HepG2 (cell line): Measurements from ENCODE around the gene ANKRD42. TPM values are rescaled to one million over a fixed set of nuclear protein-coding genes. Genes with fewer than 3 reads are reported as not detected.

ENCODE experiments used
- ATAC-seq: fragments of 200-7000 bp; cut with Tn5 transposase; 3 replicates; pipeline ENCODE4 v1.9.1; 2020; ENCODE audit warnings: mild to moderate bottlenecking, moderate library complexity
- BruUV-seq: library from RNA; stranded (reverse); fragments of 400-500 nt; replicated peaks from 2 replicates; lab custom pipeline; 2021; lab: Mats Ljungman, UMichigan
- CTCF ChIA-PET: fragments of 300-600 bp; formaldehyde crosslinking; extraction: SDS; loops from one replicate; lab custom pipeline; 2021; ENCODE audit warnings: low total read pairs, inconsistent platforms, low intra/inter-chr PET ratio; lab: Yijun Ruan, JAX
- POLR2A ChIA-PET: fragments of 350-600 bp; sonication (Branson Sonifier 250); formaldehyde crosslinking; loops from one replicate; lab custom pipeline; 2020; ENCODE audit warnings: antibody characterized with exemption, inconsistent platforms; lab: Yijun Ruan, JAX
- DNase-seq: peaks from one replicate; pipeline ENCODE4 v3.0.0-alpha.2; 2015; ENCODE audit warnings: low spot score
- FAIRE-seq: peaks from 3 replicates; lab custom pipeline; 2011; peaks lifted over from hg19 to GRCh38; lab: Jason Lieb, UNC
- H2AFZ ChIP-seq: one replicate; pipeline ENCODE4 v1.6.1; 2011; ENCODE audit warnings: low read length, inconsistent platforms
- H3K27ac ChIP-seq: fragments of 300-600 bp; 3 replicates; pipeline ENCODE4 v1.8.0; 2011; ENCODE audit warnings: mixed run types, mild to moderate bottlenecking, mixed read lengths, low read length, inconsistent platforms; ENCODE audit not compliant: insufficient read depth; ENCODE audit errors: extremely low read length
- H3K27me3 ChIP-seq, 2 experiments: fragments of 200-600 bp in 1 of 2; 2 replicates in 1 of 2; 3 replicates in 1 of 2; pipeline versions ENCODE4 v1.6.0 to v1.8.0; 2011; ENCODE audit warnings: low read length in 2 of 2, mild to moderate bottlenecking in 2 of 2, moderate library complexity in 2 of 2, inconsistent platforms in 1 of 2; ENCODE audit not compliant: insufficient read depth in 2 of 2, control insufficient read depth in 1 of 2
- H3K36me3 ChIP-seq, 2 experiments: fragments of 200-600 bp in 1 of 2; replicated peaks in 1 of 2; 2 replicates in 1 of 2; 3 replicates in 1 of 2; pipeline versions ENCODE4 v1.5.1 to v1.8.0; 2011; ENCODE audit warnings: low read length in 2 of 2, inconsistent platforms in 1 of 2; ENCODE audit not compliant: insufficient read depth in 2 of 2, control insufficient read depth in 1 of 2
- H3K4me1 ChIP-seq: 2 replicates; pipeline ENCODE4 v1.5.1; 2012; ENCODE audit warnings: low read length, inconsistent platforms; ENCODE audit not compliant: insufficient read depth
- H3K4me2 ChIP-seq: 2 replicates; pipeline ENCODE4 v1.6.0; 2011; ENCODE audit warnings: low read depth, low read length, inconsistent platforms
- H3K4me3 ChIP-seq, 3 experiments: fragments of 200-600 bp in 1 of 3; sonication (generic), shearing (Covaris generic) in 1 of 3; replicated peaks in 1 of 3; 2 replicates each; pipeline ENCODE4 v1.5.1; 2011 to 2016; ENCODE audit warnings: low read length in 3 of 3, inconsistent platforms in 2 of 3, low read depth in 2 of 3, mild to moderate bottlenecking in 2 of 3, control low read depth in 1 of 3, mixed read lengths in 1 of 3; ENCODE audit not compliant: insufficient read depth in 1 of 3
- H3K79me2 ChIP-seq: one replicate; pipeline ENCODE4 v1.6.1; 2011; ENCODE audit warnings: low read length, inconsistent platforms; ENCODE audit not compliant: insufficient read depth
- H3K9ac ChIP-seq: 2 replicates; pipeline ENCODE4 v1.6.0; 2011; ENCODE audit warnings: mild to moderate bottlenecking, low read depth, low read length, inconsistent platforms; ENCODE audit not compliant: insufficient read depth
- H3K9me3 ChIP-seq: 2 replicates; pipeline ENCODE4 v1.5.1; 2012; ENCODE audit warnings: mild to moderate bottlenecking, low read length
- H4K20me1 ChIP-seq: 2 replicates; pipeline ENCODE4 v1.6.0; 2011; ENCODE audit warnings: inconsistent platforms, mild to moderate bottlenecking, low read length, moderate library complexity; ENCODE audit not compliant: insufficient read depth
- CREB1 ChIP-seq, 2 experiments: fragments of 450-650 bp in 1 of 2; IDR thresholded peaks; 2 replicates each; pipeline ENCODE4 v1.6.1; 2016 to 2017; ENCODE audit warnings: control low read depth in 1 of 2, mild to moderate bottlenecking in 1 of 2, missing compliant biosample characterization in 1 of 2, missing genetic modification characterization in 1 of 2
- FLYWCH1 ChIP-seq: sonication (generic); formaldehyde crosslinking; IDR thresholded peaks from 2 replicates; pipeline ENCODE4 v1.8.1; 2023; ENCODE audit warnings: mild to moderate bottlenecking, missing genetic modification reagents
- GABPB1 ChIP-seq: IDR thresholded peaks from 2 replicates; pipeline ENCODE4 v1.6.1; 2016; ENCODE audit warnings: mild to moderate bottlenecking, missing genetic modification reagents, moderate library complexity, missing compliant biosample characterization
- HES4 ChIP-seq: sonication (generic); formaldehyde crosslinking; IDR thresholded peaks from 2 replicates; pipeline ENCODE4 v1.9.0; 2021; ENCODE audit warnings: mild to moderate bottlenecking, missing genetic modification reagents, borderline replicate concordance
- HIVEP1 ChIP-seq: sonication (generic); formaldehyde crosslinking; IDR thresholded peaks from 2 replicates; pipeline ENCODE4 v1.4.0; 2020; ENCODE audit warnings: mild to moderate bottlenecking, missing genetic modification reagents
- POLR2AphosphoS5 ChIP-seq: IDR thresholded peaks from 2 replicates; pipeline ENCODE4 v1.6.1; 2012; ENCODE audit warnings: low read depth, low read length
- RBFOX2 ChIP-seq: fragments of 200-400 bp; formaldehyde crosslinking; IDR thresholded peaks from 2 replicates; pipeline ENCODE4 v1.6.1; 2017; ENCODE audit warnings: low read depth, mild to moderate bottlenecking, low read length
- RBM22 ChIP-seq: fragments of 200-400 bp; formaldehyde crosslinking; optimal IDR thresholded peaks from 2 replicates; pipeline ENCODE3; 2017; ENCODE audit warnings: mild to moderate bottlenecking, low read length, moderate library complexity
- ZNF567 ChIP-seq: sonication (generic); formaldehyde crosslinking; IDR thresholded peaks from 2 replicates; pipeline ENCODE4 v1.8.1; 2023; ENCODE audit warnings: mild to moderate bottlenecking, missing genetic modification reagents, borderline replicate concordance
- ZNF792 ChIP-seq: IDR thresholded peaks from 2 replicates; pipeline ENCODE4 v1.6.1; 2016
- ZSCAN12 ChIP-seq: sonication (generic); formaldehyde crosslinking; IDR thresholded peaks from 2 replicates; pipeline ENCODE4 v1.9.0; 2021; ENCODE audit warnings: mild to moderate bottlenecking, missing genetic modification reagents
- WGBS: methylation state at CpG from one replicate; pipeline ENCODE4 v1.1.6; 2017; ENCODE audit warnings: low lambda C conversion rate; 5-methylcytosine and 5-hydroxymethylcytosine counted together
- in situ Hi-C: cut with HindIII; loops from 2 replicates; pipeline ENCODE4 v1.10.0; 2017; ENCODE audit warnings: low pct_unique_long_range_greater_than_20kb; ENCODE audit not compliant: extremely low pct_ligation_motif_present
- intact Hi-C: fragments of 100-400 bp; cut with micrococcal nuclease; formaldehyde crosslinking; loops from one replicate; pipeline ENCODE4 v1.10.0; 2022; ENCODE audit not compliant: unreplicated experiment
- polyA plus RNA-seq, 8 experiments: library from polyadenylated mRNA; depleted of rRNA in 3 of 8; stranded (reverse) in 7 of 8; unstranded in 1 of 8; fragments of >200 nt; fragmentation: Illumina TruSeq in 4 of 8; extraction: Trizol in 4 of 8; gene quantifications; 2 replicates each; pipeline versions ENCODE4 v1.2.1 to v1.2.3, GENCODE V29; 2011 to 2016; ENCODE audit warnings: low read depth in 4 of 8, missing spikeins in 1 of 8, mixed read lengths in 1 of 8; ENCODE audit not compliant: insufficient read depth in 1 of 8
- total RNA-seq, 5 experiments: library from RNA; depleted of rRNA; stranded (reverse); fragments of >200 nt; fragmentation: Illumina TruSeq; extraction: Trizol; gene quantifications; 2 replicates each; pipeline ENCODE4 v1.2.3, GENCODE V29; 2016; ENCODE audit warnings: low read depth in 1 of 5
- TF ChIP-seq, protein P1 (sequence below): fragments of 450-650 bp; IDR thresholded peaks from 2 replicates; pipeline ENCODE4 v1.6.1; 2017; ENCODE audit warnings: mild to moderate bottlenecking
- TF ChIP-seq, protein P2 (sequence below): sonication (generic); formaldehyde crosslinking; conservative IDR thresholded peaks from 2 replicates; pipeline ENCODE4 v1.8.0; 2022; ENCODE audit warnings: mild to moderate bottlenecking, moderate library complexity, missing genetic modification reagents

The ANKRD42 gene
- total and polyA plus RNA-seq, 2 of the 13 experiments (the other 11 are each of a cell fraction or from before 2014, with no cell fraction given), result 2.2 to 3.7 TPM

DNA sequence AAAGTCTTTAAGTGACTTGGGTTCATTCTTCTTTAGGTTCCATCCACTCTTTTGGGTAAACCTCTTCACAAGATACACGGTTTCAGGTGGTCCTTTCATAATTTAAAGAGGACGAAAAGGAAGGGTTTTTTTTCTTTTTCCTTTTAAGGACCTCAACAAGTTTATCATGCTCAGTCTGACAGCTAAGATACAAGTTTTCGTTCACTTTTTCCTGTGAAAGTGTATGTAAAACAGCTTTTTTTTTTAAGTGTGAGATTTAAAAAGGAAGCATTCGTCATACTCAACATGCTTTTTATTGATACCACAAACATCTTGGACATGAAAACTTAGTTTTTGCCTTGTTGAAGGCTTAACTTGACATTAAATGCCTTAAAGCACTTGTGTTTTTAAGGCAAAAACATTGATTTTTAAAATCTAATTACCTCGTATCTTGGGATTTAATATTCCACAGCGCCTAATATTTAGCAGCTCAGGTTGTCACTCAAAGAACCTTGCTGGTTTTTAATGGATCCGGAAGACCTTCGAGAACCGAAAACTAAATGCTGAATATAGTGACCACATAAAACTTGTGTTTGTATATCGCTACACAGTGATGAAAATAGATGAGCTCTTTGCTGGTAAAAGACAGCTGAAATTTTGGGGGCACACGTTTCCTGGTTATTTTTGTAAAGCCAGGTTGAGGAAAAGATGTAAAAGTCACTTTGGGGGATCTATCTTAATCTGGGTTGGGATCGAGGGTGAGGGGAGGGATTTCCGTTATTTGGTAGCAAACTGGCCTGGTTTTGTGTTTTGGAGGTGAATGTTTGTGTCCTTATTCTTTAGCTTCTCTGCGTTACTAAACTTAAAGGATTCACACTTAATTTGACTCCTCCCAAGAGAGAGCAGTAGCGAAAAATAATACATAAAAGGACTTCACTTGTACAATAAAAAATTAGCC, 34.3 kb upstream of the ANKRD42 start:
- in situ Hi-C loops, result loop anchor here (5.0 kb wide), 1 partner anchor 72 kb away; no protein-coding TSS in a partner anchor
- ATAC-seq, result no peak
- peak overlapping the region; percentile 79 to 100 (median 93) for H3K4me3 ChIP-seq
- peak overlapping the region; percentile 7 for H3K27ac ChIP-seq
- no peak overlapping the region for H2AFZ ChIP-seq
- no peak for TF ChIP-seq GABPB1 (CRISPR knock-in tag)
- TF ChIP-seq HIVEP1 (CRISPR knock-in tag), result no peak
- TF ChIP-seq ZNF567 (CRISPR knock-in tag), result no peak
- TF ChIP-seq RBM22, result peak; percentile 49
- TF ChIP-seq ZNF792 (CRISPR knock-in tag), result 0 out of 2 replicates have a peak, but pooled peaks have one; percentile 26
- TF ChIP-seq HES4 (CRISPR knock-in tag), result no peak
- no peak for TF ChIP-seq FLYWCH1 (CRISPR knock-in tag)
- peak; percentile 44; the same call in 1 of the 2 replicates for TF ChIP-seq RBFOX2
- TF ChIP-seq CREB1 (IDR thresholded peaks at IDR 0.05), result no peak
- TF ChIP-seq CREB1 (CRISPR knock-in tag; IDR thresholded peaks at IDR 0.05), result peak; percentile 21; the same call in 1 of the 2 replicates
- TF ChIP-seq ZSCAN12 (CRISPR knock-in tag), result no peak
- TF ChIP-seq, protein P1, sequence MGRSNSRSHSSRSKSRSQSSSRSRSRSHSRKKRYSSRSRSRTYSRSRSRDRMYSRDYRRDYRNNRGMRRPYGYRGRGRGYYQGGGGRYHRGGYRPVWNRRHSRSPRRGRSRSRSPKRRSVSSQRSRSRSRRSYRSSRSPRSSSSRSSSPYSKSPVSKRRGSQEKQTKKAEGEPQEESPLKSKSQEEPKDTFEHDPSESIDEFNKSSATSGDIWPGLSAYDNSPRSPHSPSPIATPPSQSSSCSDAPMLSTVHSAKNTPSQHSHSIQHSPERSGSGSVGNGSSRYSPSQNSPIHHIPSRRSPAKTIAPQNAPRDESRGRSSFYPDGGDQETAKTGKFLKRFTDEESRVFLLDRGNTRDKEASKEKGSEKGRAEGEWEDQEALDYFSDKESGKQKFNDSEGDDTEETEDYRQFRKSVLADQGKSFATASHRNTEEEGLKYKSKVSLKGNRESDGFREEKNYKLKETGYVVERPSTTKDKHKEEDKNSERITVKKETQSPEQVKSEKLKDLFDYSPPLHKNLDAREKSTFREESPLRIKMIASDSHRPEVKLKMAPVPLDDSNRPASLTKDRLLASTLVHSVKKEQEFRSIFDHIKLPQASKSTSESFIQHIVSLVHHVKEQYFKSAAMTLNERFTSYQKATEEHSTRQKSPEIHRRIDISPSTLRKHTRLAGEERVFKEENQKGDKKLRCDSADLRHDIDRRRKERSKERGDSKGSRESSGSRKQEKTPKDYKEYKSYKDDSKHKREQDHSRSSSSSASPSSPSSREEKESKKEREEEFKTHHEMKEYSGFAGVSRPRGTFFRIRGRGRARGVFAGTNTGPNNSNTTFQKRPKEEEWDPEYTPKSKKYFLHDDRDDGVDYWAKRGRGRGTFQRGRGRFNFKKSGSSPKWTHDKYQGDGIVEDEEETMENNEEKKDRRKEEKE, result no peak
- TF ChIP-seq POLR2AphosphoS5, result 0 out of 2 replicates have a peak, but pooled peaks have one; percentile 3
- TF ChIP-seq, protein P2, sequence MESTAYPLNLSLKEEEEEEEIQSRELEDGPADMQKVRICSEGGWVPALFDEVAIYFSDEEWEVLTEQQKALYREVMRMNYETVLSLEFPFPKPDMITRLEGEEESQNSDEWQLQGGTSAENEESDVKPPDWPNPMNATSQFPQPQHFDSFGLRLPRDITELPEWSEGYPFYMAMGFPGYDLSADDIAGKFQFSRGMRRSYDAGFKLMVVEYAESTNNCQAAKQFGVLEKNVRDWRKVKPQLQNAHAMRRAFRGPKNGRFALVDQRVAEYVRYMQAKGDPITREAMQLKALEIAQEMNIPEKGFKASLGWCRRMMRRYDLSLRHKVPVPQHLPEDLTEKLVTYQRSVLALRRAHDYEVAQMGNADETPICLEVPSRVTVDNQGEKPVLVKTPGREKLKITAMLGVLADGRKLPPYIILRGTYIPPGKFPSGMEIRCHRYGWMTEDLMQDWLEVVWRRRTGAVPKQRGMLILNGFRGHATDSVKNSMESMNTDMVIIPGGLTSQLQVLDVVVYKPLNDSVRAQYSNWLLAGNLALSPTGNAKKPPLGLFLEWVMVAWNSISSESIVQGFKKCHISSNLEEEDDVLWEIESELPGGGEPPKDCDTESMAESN (CRISPR knock-in tag), result 0 out of 2 replicates have a peak, but pooled peaks have one; percentile 22
- peaks cover 44% of the 10 kb centered on the region for H3K4me1 ChIP-seq
- H3K9ac ChIP-seq, result peak overlapping the region; percentile 96
- FAIRE-seq, result no peak
- peak overlapping the region; percentile 83 for H3K4me2 ChIP-seq
- H3K79me2 ChIP-seq, result peaks cover 60% of the 10 kb centered on the region
- BruUV-seq, result no TSS peak
- WGBS, result 20% methylated on average over 15 of the region's 15 CpGs
- no peaks in the 10 kb centered on the region; a peak in 1 of 5 replicates for H3K27me3 ChIP-seq
- no peak for DNase-seq
- no peaks in the 10 kb centered on the region for H3K9me3 ChIP-seq
- H4K20me1 ChIP-seq, result peaks cover 33% of the 10 kb centered on the region
- intact Hi-C loops, result loop anchor here (5.0 kb wide), 1 partner anchor 152 kb away; no protein-coding TSS in a partner anchor
- H3K36me3 ChIP-seq, result no peaks in the 10 kb centered on the region; a peak in 2 of 5 replicates
- ChIA-PET POLR2A (interaction anchor here (1.4 to 2.1 kb wide), 2 partner anchors 34 to 67 kb away, joined by 3 to 12 read pairs; partner anchors contain the start of gene ANKRD42), CTCF (no interaction called here)
